Chondrocyte (in vitro differentiated cells): Measurements from ENCODE around the gene CD55. TPM values are rescaled to one million over a fixed set of nuclear protein-coding genes. Genes with fewer than 3 reads are reported as not detected.
A peak's percentile ranks its signal among the peaks of the same experiment; 100 is the strongest.

Source experiments
- DNase-seq: peaks from one replicate; pipeline ENCODE4 v3.0.0; 2021; ENCODE audit warnings: mixed read lengths, low spot score
- H3K27ac Mint-ChIP-seq: one replicate; pipeline ENCODE4 v1.8.0; 2021; ENCODE audit warnings: mild to moderate bottlenecking, moderate library complexity, mixed read lengths; ENCODE audit not compliant: unreplicated experiment
- H3K27me3 Mint-ChIP-seq: 2 replicates; pipeline ENCODE4 v1.8.0; 2021; ENCODE audit warnings: low read depth, mixed read lengths
- H3K36me3 Mint-ChIP-seq: 2 replicates; pipeline ENCODE4 v1.8.0; 2021; ENCODE audit warnings: low read depth, mixed read lengths
- H3K4me1 Mint-ChIP-seq: 2 replicates; pipeline ENCODE4 v1.8.0; 2021; ENCODE audit warnings: low read depth, mild to moderate bottlenecking, mixed read lengths
- H3K4me3 Mint-ChIP-seq: one replicate; pipeline ENCODE4 v1.8.0; 2021; ENCODE audit warnings: mild to moderate bottlenecking, moderate library complexity, mixed read lengths; ENCODE audit not compliant: unreplicated experiment
- H3K9me3 Mint-ChIP-seq: 2 replicates; pipeline ENCODE4 v1.8.0; 2021; ENCODE audit warnings: low read depth, mixed read lengths
- CTCF ChIP-seq: fragments of 200-600 bp; sonication (generic); IDR thresholded peaks from 2 replicates; pipeline ENCODE4 v1.5.0; 2021; ENCODE audit warnings: antibody characterized with exemption, mild to moderate bottlenecking, moderate library complexity
- total RNA-seq: library from RNA; stranded (reverse); gene quantifications from 3 replicates; pipeline ENCODE4 v1.2.1, GENCODE V29; 2021

The CD55 gene
- total RNA-seq, 1 donor from 2014 or later, result 4.7 TPM

- Mint-ChIP-seq H3K27ac (no peak overlapping the region), H3K36me3 (no peaks in the 10 kb centered on the region), H3K4me1 (peaks cover 11% of the 10 kb centered on the region), H3K27me3 (no peaks in the 10 kb centered on the region), H3K4me3 (no peak overlapping the region), H3K9me3 (peaks cover 7% of the 10 kb centered on the region)
- DNase-seq, result no peak
- no peak for TF ChIP-seq CTCF
Observed at GRCh38 chr1:207280706-207281105, 40.8 kb upstream of the CD55 start.

GRCh38 chr1:207282058-207282457, 39.4 kb upstream of the CD55 start:
- peaks cover 11% of the 10 kb centered on the region for H3K4me1 Mint-ChIP-seq
- no peak for TF ChIP-seq CTCF
- H3K27ac Mint-ChIP-seq, result peak overlapping the region; percentile 10

GRCh38 chr1:207282496-207283380, 38.7 kb upstream of the CD55 start:
- Mint-ChIP-seq H3K4me1 (peaks cover 11% of the 10 kb centered on the region), H3K27me3 (no peaks in the 10 kb centered on the region), H3K36me3 (no peaks in the 10 kb centered on the region), H3K9me3 (no peaks in the 10 kb centered on the region), H3K27ac (no peak overlapping the region), H3K4me3 (no peak overlapping the region)
- DNase-seq, result no peak
- no peak for TF ChIP-seq CTCF

More at GRCh38 chr1:207282058-207282457, 39.4 kb upstream of the CD55 start:
- no peak for DNase-seq
- H3K36me3 Mint-ChIP-seq, result no peaks in the 10 kb centered on the region
- H3K27me3 Mint-ChIP-seq, result no peaks in the 10 kb centered on the region
- H3K4me3 Mint-ChIP-seq, result no peak overlapping the region
- no peaks in the 10 kb centered on the region for H3K9me3 Mint-ChIP-seq

- no peaks in the 10 kb centered on the region for H3K27me3 Mint-ChIP-seq
- peaks cover 11% of the 10 kb centered on the region for H3K4me1 Mint-ChIP-seq
- H3K4me3 Mint-ChIP-seq, result no peak overlapping the region
- H3K27ac Mint-ChIP-seq, result no peak overlapping the region
- H3K9me3 Mint-ChIP-seq, result no peaks in the 10 kb centered on the region
- no peak for TF ChIP-seq CTCF
- no peak for DNase-seq
- H3K36me3 Mint-ChIP-seq, result no peaks in the 10 kb centered on the region
Observed at GRCh38 chr1:207283421-207283820, 38.1 kb upstream of the CD55 start.

GRCh38 chr1:207284209-207284897, 37.1 kb upstream of the CD55 start:
- TF ChIP-seq CTCF, result no peak
- Mint-ChIP-seq H3K27me3 (no peaks in the 10 kb centered on the region), H3K9me3 (no peaks in the 10 kb centered on the region), H3K4me3 (no peak overlapping the region), H3K27ac (no peak overlapping the region), H3K4me1 (peaks cover 11% of the 10 kb centered on the region), H3K36me3 (no peaks in the 10 kb centered on the region)
- no peak for DNase-seq
